Vagina (tissue), 2 donors: ENCODE data around the gene IL32. TPM values are rescaled to one million over a fixed set of nuclear protein-coding genes. Genes with fewer than 3 reads are reported as not detected.

Experiments used
- DNase-seq, 2 donors: peaks; one replicate each; pipeline ENCODE4 v3.0.0-alpha.2; 2017; ENCODE audit errors: extremely low spot score in 2 of 2
- H3K27ac ChIP-seq: fragments of 200-600 bp; sonication (generic); one replicate; pipeline ENCODE4 v1.5.1; 2019
- H3K27me3 ChIP-seq: fragments of 200-600 bp; sonication (generic); one replicate; pipeline ENCODE4 v1.5.1; 2019
- H3K36me3 ChIP-seq, 2 donors: fragments of 200-600 bp; sonication (generic); one replicate each; pipeline ENCODE4 v1.5.1; 2017 to 2019
- H3K4me1 ChIP-seq: fragments of 200-600 bp; sonication (generic); one replicate; pipeline ENCODE4 v1.5.1; 2019
- H3K4me3 ChIP-seq, 2 donors: fragments of 200-600 bp; sonication (generic); 1 replicate in 1 of 2; 2 replicates in 1 of 2; pipeline ENCODE4 v1.5.1; 2016 to 2019
- H3K9me3 ChIP-seq: fragments of 200-600 bp; sonication (generic); one replicate; pipeline ENCODE4 v1.5.1; 2019
- POLR2A ChIP-seq, 2 donors: fragments of 450-650 bp; IDR thresholded peaks; one replicate each; pipeline ENCODE4 v1.6.1; 2017; ENCODE audit warnings: antibody characterized with exemption in 2 of 2, mild to moderate bottlenecking in 2 of 2, moderate library complexity in 2 of 2
- POLR2AphosphoS5 ChIP-seq, 2 donors: sonication (generic); formaldehyde crosslinking; IDR thresholded peaks; one replicate each; pipeline ENCODE4 v1.9.0; 2017; ENCODE audit warnings: antibody characterized with exemption in 2 of 2, mild to moderate bottlenecking in 2 of 2, low read depth in 1 of 2; ENCODE audit not compliant: insufficient read depth in 1 of 2
- intact Hi-C: fragments of 100-400 bp; cut with DNase I; formaldehyde crosslinking; loops from one replicate; pipeline ENCODE4 v1.15.1; 2023
- small RNA-seq: library from RNA; depleted of rRNA; stranded (forward); fragments of <200 nt; gene quantifications from one replicate; pipeline ENCODE3, GENCODE V24; 2016
- total RNA-seq: library from RNA; depleted of rRNA; stranded (reverse); fragments of >200 nt; gene quantifications from one replicate; pipeline ENCODE4 v1.2.3, GENCODE V29; 2016
- TF ChIP-seq, protein P1 (sequence below), 3 experiments: fragments of 450-650 bp in 2 of 3; fragments of 200-600 bp in 1 of 3; sonication (generic) in 1 of 3; IDR thresholded peaks; one replicate each; pipeline ENCODE4 v1.5.1; 2017 to 2019; ENCODE audit warnings: antibody characterized with exemption in 3 of 3, mild to moderate bottlenecking in 2 of 3, moderate library complexity in 2 of 3

IL32 gene
- total RNA-seq, 1 donor from 2014 or later, result 13.0 TPM

- Histone ChIP-seq H3K4me1 (peaks cover 24% of the 10 kb centered on the region), H3K36me3 (peaks cover 0 to 23% of the 10 kb centered on the region in 2 donors), H3K27ac (no peak overlapping the region), H3K4me3 (no peak overlapping the region), H3K9me3 (no peaks in the 10 kb centered on the region), H3K27me3 (no peaks in the 10 kb centered on the region)
- TF ChIP-seq POLR2A (IDR thresholded peaks at IDR 0.05) (no peak), POLR2AphosphoS5 (IDR thresholded peaks at IDR 0.05; ENCODE audit: insufficient read depth in 1 of 2, low read depth in 1 of 2) (no peak)
- TF ChIP-seq, protein P1, sequence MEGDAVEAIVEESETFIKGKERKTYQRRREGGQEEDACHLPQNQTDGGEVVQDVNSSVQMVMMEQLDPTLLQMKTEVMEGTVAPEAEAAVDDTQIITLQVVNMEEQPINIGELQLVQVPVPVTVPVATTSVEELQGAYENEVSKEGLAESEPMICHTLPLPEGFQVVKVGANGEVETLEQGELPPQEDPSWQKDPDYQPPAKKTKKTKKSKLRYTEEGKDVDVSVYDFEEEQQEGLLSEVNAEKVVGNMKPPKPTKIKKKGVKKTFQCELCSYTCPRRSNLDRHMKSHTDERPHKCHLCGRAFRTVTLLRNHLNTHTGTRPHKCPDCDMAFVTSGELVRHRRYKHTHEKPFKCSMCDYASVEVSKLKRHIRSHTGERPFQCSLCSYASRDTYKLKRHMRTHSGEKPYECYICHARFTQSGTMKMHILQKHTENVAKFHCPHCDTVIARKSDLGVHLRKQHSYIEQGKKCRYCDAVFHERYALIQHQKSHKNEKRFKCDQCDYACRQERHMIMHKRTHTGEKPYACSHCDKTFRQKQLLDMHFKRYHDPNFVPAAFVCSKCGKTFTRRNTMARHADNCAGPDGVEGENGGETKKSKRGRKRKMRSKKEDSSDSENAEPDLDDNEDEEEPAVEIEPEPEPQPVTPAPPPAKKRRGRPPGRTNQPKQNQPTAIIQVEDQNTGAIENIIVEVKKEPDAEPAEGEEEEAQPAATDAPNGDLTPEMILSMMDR (IDR thresholded peaks at IDR 0.05), result no peak
- DNase-seq, result no peak
- intact Hi-C loops, result no loop called here
Observed at GRCh38 chr16:3118204-3118790, 52.9 kb downstream of the IL32 start.

- no peaks in the 10 kb centered on the region for H3K27me3 ChIP-seq
- peaks cover 24% of the 10 kb centered on the region for H3K4me1 ChIP-seq
- TF ChIP-seq POLR2A (IDR thresholded peaks at IDR 0.05) (no peak), POLR2AphosphoS5 (IDR thresholded peaks at IDR 0.05; ENCODE audit: insufficient read depth in 1 of 2, low read depth in 1 of 2) (no peak)
- TF ChIP-seq, protein P1 (IDR thresholded peaks at IDR 0.05), result no peak
- H3K36me3 ChIP-seq, result peaks cover 0 to 23% of the 10 kb centered on the region in 2 donors
- DNase-seq, result no peak
- no peak overlapping the region for H3K27ac ChIP-seq
- H3K9me3 ChIP-seq, result no peaks in the 10 kb centered on the region
- no peak overlapping the region for H3K4me3 ChIP-seq
- intact Hi-C loops, result no loop called here
Observed at GRCh38 chr16:3118846-3119245, 53.4 kb downstream of the IL32 start.

Small RNAs within 50 kb of the gene (small RNA-seq; reads per million reads assigned to genes)
- gene RNU1-22P, result not detected

Other genes with a start within 250 kb of the IL32 start
- gene PRSS21, start 248.4 kb upstream of the IL32 start, total RNA-seq, result not detected
- gene ZG16B, start 235.3 kb upstream of the IL32 start, total RNA-seq, result 11.3 TPM
- gene PRSS22, start 207.5 kb upstream of the IL32 start, total RNA-seq, result 38.8 TPM
- 65.1 TPM for gene FLYWCH2, start 182.4 kb upstream of the IL32 start, total RNA-seq
- 32.9 TPM for gene FLYWCH1, start 153.7 kb upstream of the IL32 start, total RNA-seq
- gene KREMEN2, start 101.4 kb upstream of the IL32 start, total RNA-seq, result not detected
- 2.7 TPM for gene PAQR4, start 96.3 kb upstream of the IL32 start, total RNA-seq
- gene PKMYT1, start 85.2 kb upstream of the IL32 start, total RNA-seq, result 6.9 TPM
- not detected for gene CLDN9, start 52.7 kb upstream of the IL32 start, total RNA-seq
- not detected for gene CLDN6, start 47.5 kb upstream of the IL32 start, total RNA-seq
- 12.3 TPM for gene TNFRSF12A, start 45.3 kb upstream of the IL32 start, total RNA-seq
- 39.0 TPM for gene HCFC1R1, start 41.7 kb upstream of the IL32 start, total RNA-seq
- gene THOC6, start 41.6 kb upstream of the IL32 start, total RNA-seq, result 22.6 TPM
- 52.5 TPM for gene BICDL2, start 28.7 kb upstream of the IL32 start, total RNA-seq
- gene MMP25, start 19.1 kb upstream of the IL32 start, total RNA-seq, result 0.25 TPM
- not detected for gene ZSCAN10, start 33.7 kb downstream of the IL32 start, total RNA-seq
- 14.2 TPM for gene ZNF205, start 46.9 kb downstream of the IL32 start, total RNA-seq
- gene ZNF213, start 69.4 kb downstream of the IL32 start, total RNA-seq, result 7.6 TPM
- not detected for gene OR1F1, start 122.6 kb downstream of the IL32 start, total RNA-seq
- 5.2 TPM for gene ZNF200, start 169.5 kb downstream of the IL32 start, total RNA-seq
- 1.5 TPM for gene MEFV, start 191.0 kb downstream of the IL32 start, total RNA-seq
- gene ZNF263, start 217.9 kb downstream of the IL32 start, total RNA-seq, result 29.7 TPM
- 2.2 TPM for gene TIGD7, start 239.8 kb downstream of the IL32 start, total RNA-seq
- 24.6 TPM for gene ZNF75A, start 239.9 kb downstream of the IL32 start, total RNA-seq